ENCODE results near the gene MED25. TPM values are rescaled to one million over a fixed set of nuclear protein-coding genes. Genes with fewer than 3 reads are reported as not detected.

MED25 gene
- total and polyA plus RNA-seq, 12 donors, result 39.5 to 149 (median 54.9) TPM

DNA sequence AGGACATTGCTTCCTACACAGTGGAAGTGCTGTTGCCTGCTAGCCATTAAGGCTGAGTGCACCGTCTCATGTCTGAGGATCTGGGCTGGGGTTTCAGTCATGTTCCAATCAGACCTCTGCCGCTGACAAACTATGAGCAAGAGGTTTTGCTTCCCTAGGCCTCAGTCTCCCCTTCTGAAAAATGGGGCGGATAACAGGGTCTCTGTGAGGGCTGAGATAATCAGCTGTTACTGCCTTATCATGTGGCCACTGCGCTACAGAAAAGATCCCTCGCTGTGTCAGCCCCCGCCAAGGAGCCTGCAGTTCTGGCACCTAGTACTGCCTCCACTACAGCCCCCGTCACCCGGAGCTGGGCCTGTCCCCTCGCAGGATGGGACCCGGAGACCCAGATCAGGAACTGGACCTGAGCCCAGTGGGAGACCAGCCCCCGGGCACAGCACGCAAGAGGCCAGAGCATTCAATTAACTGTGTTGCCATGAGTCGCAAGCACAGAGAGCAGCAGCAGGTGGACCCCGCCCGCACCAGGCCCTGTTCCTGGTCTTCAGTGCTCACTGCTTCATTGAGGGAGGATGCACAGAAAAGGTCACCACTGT, 52.3 kb downstream of the MED25 start:
- H3K4me3 ChIP-seq, result peak overlapping the region in 9 of 10 donors; percentile 42 to 73 (median 61)
- H3K27me3 ChIP-seq, result no peaks in the 10 kb centered on the region
- DNase-seq (peak in 1 of 2 donors; percentile 29), ATAC-seq (no peak)
- intact Hi-C loops (cut with DNase I), result no loop called here
- WGBS, 2 donors, result 75 to 76% methylated on average over 15 of the region's 15 CpGs
- H3K4me1 ChIP-seq, result peaks cover 19 to 61% (median 48%) of the 10 kb centered on the region in 9 donors
- TF ChIP-seq, protein P1, sequence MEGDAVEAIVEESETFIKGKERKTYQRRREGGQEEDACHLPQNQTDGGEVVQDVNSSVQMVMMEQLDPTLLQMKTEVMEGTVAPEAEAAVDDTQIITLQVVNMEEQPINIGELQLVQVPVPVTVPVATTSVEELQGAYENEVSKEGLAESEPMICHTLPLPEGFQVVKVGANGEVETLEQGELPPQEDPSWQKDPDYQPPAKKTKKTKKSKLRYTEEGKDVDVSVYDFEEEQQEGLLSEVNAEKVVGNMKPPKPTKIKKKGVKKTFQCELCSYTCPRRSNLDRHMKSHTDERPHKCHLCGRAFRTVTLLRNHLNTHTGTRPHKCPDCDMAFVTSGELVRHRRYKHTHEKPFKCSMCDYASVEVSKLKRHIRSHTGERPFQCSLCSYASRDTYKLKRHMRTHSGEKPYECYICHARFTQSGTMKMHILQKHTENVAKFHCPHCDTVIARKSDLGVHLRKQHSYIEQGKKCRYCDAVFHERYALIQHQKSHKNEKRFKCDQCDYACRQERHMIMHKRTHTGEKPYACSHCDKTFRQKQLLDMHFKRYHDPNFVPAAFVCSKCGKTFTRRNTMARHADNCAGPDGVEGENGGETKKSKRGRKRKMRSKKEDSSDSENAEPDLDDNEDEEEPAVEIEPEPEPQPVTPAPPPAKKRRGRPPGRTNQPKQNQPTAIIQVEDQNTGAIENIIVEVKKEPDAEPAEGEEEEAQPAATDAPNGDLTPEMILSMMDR (IDR thresholded peaks at IDR 0.05), result no peak
- peak overlapping the region; percentile 88 to 98 (median 94) for H3K27ac ChIP-seq
- H3K36me3 ChIP-seq, result peaks cover 0 to 25% (median 4%) of the 10 kb centered on the region in 9 donors
- H3K9me3 ChIP-seq, result no peaks in the 10 kb centered on the region

DNA sequence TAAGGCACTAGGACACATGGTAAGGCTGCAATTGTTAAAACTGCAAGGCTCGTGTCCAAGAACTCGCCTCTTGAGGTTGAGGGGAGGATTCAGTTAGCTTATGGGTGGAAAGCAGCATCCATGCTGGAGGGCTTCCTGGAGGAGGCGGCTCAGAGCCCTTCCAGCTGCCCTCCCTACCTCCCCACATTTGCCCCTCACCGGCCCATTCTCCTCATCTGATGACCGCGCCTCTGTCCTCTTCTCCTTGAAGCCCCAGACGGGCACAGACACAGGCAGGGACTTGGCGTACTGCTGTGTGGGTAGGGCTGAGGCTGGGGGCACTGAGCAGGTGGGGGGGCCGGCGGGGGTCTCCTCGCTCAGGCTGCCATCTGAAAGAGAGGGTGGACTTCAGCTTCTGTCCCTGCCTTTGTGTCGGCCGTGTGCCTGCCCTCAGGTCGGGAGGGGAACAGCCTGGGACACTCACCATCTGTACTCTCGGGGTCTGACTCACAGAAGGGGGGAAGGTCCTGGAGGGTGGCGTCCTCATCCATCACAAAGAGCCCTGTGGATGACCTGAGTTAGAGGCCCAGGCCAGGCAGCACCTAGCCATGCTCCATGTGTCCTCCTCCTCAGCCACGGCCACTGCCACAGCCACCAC, 53.4 kb downstream of the MED25 start:
- no peak overlapping the region for H3K4me3 ChIP-seq
- TF ChIP-seq, protein P1 (IDR thresholded peaks at IDR 0.05), result no peak
- intact Hi-C loops (cut with DNase I), result no loop called here
- peaks cover 15 to 56% (median 43%) of the 10 kb centered on the region in 9 donors for H3K4me1 ChIP-seq
- DNase-seq (peak in 1 of 2 donors; percentile 15), ATAC-seq (no peak)
- WGBS, 2 donors, result 91 to 92% methylated on average over 17 of the region's 17 CpGs
- no peaks in the 10 kb centered on the region for H3K9me3 ChIP-seq
- H3K27ac ChIP-seq, result no peak overlapping the region
- H3K36me3 ChIP-seq, result peaks cover 0 to 25% (median 4%) of the 10 kb centered on the region in 9 donors
- H3K27me3 ChIP-seq, result no peaks in the 10 kb centered on the region

DNA sequence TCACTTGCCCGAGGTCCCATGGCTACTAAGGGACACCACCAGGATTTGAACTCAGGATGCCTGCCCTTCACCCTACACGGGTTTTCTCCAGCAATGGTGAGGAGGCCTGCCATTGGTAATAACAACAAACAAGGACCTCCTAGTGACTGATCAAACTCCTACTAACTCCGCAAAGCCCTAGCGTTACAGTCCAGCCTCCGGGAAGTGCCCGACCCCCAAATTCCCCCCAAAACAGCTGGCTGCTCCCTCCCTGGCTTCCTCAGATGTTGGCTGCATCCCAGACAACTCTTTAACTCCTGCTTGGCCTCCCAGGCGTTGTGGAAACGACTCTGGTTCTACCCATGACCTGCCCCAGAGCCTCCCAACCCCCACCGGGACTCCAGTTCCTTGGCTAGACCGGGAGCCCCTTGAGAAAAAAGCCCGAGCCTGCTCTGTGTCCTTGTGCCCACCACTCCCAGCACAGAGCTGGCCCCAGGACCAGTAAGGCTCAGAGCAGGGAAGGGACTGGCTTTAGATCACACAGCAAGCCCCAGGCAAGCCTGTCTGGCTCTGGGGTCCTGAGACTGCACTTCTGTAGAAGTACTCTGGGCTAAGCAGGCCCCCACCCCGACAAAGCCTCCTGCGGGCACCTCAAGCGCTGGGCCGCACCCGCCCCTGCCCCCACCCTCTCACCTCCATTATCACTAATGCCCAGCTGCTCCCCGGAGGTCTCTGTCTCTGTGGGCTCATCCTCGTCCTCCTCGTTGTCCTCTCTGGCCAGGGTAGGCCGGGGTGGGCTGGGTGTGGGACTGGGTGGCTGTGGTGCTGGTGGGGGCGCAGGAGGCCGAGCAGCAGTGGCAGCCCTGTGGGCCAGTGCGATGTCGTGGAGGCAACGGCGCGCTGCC, 54.4 kb downstream of the MED25 start:
- Histone ChIP-seq H3K27ac (no peak overlapping the region), H3K27me3 (no peaks in the 10 kb centered on the region), H3K36me3 (peaks cover 0 to 25% (median 4%) of the 10 kb centered on the region in 9 donors), H3K9me3 (no peaks in the 10 kb centered on the region), H3K4me3 (no peak overlapping the region), H3K4me1 (peaks cover 13 to 51% (median 38%) of the 10 kb centered on the region in 9 donors)
- ATAC-seq (no peak), DNase-seq (no peak)
- WGBS, 2 donors, result 87% methylated on average over 27 of the region's 27 CpGs
- intact Hi-C loops (cut with DNase I), result no loop called here
- TF ChIP-seq, protein P1 (IDR thresholded peaks at IDR 0.05), result no peak

DNA sequence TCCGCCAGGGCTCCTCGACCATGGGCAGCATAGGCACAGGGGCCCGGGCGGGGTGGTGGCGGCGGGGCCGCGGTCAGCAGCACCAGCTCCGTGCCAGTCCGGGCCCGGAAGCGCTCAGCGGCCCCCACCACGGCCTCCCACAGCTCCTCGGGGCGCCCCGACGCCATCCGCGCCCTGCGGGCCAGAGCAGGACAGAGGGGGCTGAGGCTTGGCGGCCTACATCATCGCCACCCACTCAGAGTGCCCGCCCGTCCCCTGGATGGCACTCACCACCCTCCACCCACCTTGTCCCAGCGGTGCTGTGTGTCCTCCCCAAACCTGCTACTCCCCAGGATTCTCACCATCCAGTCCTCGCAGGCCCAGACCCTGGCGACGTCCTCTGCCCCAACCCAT, 55.0 kb downstream of the MED25 start:
- whole genome bisulfite sequencing, 2 donors, result 96 to 97% methylated on average over 16 to 29 of the region's 29 CpGs
- Histone ChIP-seq H3K4me3 (no peak overlapping the region), H3K36me3 (peaks cover 0 to 25% (median 4%) of the 10 kb centered on the region in 9 donors), H3K27ac (no peak overlapping the region), H3K4me1 (peaks cover 13 to 47% (median 36%) of the 10 kb centered on the region in 9 donors), H3K9me3 (no peaks in the 10 kb centered on the region), H3K27me3 (no peaks in the 10 kb centered on the region)
- ATAC-seq (no peak), DNase-seq (no peak)
- intact Hi-C loops (cut with DNase I), result no loop called here
- TF ChIP-seq, protein P1 (IDR thresholded peaks at IDR 0.05), result no peak

Measured in heart right ventricle (tissue), 16 donors.